Keratinocyte (primary cell): Measurements from ENCODE around the gene APRT.

Experiments
- CTCF ChIP-seq, 3 experiments: IDR thresholded peaks in 1 of 3; conservative IDR thresholded peaks in 1 of 3; optimal IDR thresholded peaks in 1 of 3; 2 replicates in 2 of 3; 3 replicates in 1 of 3; pipeline versions ENCODE3 to v1.5.1; 2011; ENCODE audit warnings: low read length in 3 of 3, mild to moderate bottlenecking in 3 of 3, moderate library complexity in 2 of 3, control low read depth in 1 of 3, inconsistent platforms in 1 of 3; ENCODE audit not compliant: insufficient read depth in 2 of 3; ENCODE audit errors: extremely low read depth in 1 of 3
- EZH2 ChIP-seq: IDR thresholded peaks from one replicate; pipeline ENCODE4 v1.6.1; 2012; ENCODE audit warnings: inconsistent platforms, mild to moderate bottlenecking, low read length, moderate library complexity

- TF ChIP-seq CTCF (optimal IDR thresholded peaks at IDR 0.05 in 1 of 3, IDR thresholded peaks at IDR 0.05 in 1 of 3, conservative IDR thresholded peaks at IDR 0.05 in 1 of 3; ENCODE audit: extremely low read depth in 1 of 3, insufficient read depth in 2 of 3, low read length in 3 of 3) (no peak), EZH2 (no peak)
Observed at GRCh38 chr16:88773812-88774291, 37.9 kb downstream of the APRT start.
